NCI-H1092 treated with DMSO at 0.1 percent for 48 hours (cell line): ENCODE results near the gene FAXC.
A peak's percentile ranks its signal among the peaks of the same experiment; 100 is the strongest.

Experiments
- DNase-seq: peaks from one replicate; lab custom pipeline; 2025; lab: John Stamatoyannopoulos, UW

Gene FAXC

DNA sequence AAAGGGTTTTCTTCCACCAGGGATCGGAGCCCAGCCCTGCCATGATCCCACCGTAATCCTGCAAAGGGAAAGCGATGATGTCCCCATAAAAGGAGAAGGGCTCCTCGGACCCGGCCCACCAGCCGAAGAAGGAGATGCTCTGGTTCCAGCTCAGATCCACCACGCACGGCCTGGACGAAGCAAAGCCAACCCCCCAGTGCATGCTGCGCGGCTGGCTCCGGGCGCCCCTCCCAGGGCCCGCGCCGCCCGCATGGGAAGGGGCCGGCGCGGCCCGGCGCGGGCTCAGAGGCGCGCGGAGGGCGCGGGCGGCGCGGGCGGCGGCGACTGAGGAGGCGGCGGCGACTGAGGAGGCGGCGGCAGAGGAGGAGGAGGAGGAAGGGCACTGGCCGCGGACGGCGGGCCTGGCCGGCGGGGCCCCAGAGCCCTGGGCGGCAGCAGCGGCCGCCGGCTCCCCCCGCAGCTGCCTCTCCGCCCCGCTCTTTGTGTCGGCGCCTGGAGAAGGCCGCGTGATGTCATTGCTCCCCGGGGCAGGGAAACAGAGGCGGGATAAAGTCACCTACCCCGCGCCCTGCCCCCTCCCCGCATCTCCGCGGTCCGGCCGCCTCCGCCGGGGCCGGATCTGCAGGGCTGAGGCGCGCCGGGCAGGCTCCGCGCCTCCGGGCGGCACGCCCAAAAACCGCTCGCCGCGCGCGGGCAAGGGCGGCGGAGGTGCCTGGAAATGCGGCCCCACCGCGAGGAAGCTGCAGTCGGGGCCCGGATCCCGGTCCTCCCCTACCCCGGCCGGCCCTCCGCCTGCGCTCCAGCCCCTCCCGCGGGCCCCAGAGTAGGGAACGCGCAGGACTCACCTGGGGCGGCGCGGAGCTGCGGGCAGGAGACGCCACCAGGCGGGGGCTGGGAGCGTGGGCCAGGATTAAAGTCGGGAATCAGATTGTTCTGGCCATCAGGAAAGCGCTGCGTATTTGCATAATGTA is at the start of gene FAXC:
FAXC (minus strand) TSS at position 504 of the 971 bp plus-strand sequence; CDS start at position 202, 302 bp downstream.
- DNase-seq, result peak; percentile 62

DNA sequence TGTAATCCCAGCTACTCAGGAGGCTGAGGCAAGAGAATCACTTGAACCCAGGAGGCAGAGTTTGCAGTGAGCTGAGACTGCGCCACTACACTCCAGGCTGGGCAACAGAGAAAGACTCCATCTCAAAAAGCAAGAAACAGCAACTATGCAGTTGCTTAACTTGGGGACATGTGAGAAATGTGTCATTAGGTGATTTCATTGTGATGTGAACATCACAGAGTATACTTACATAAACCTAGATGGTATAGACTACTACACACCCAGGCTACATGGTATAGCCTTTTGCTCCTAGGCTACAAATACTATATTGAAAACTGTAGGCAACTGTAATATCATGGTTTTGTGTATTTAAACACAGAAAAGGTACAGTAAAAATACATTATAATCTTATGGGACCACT is 47.8 kb upstream of the FAXC start:
- DNase-seq, result no peak

DNA sequence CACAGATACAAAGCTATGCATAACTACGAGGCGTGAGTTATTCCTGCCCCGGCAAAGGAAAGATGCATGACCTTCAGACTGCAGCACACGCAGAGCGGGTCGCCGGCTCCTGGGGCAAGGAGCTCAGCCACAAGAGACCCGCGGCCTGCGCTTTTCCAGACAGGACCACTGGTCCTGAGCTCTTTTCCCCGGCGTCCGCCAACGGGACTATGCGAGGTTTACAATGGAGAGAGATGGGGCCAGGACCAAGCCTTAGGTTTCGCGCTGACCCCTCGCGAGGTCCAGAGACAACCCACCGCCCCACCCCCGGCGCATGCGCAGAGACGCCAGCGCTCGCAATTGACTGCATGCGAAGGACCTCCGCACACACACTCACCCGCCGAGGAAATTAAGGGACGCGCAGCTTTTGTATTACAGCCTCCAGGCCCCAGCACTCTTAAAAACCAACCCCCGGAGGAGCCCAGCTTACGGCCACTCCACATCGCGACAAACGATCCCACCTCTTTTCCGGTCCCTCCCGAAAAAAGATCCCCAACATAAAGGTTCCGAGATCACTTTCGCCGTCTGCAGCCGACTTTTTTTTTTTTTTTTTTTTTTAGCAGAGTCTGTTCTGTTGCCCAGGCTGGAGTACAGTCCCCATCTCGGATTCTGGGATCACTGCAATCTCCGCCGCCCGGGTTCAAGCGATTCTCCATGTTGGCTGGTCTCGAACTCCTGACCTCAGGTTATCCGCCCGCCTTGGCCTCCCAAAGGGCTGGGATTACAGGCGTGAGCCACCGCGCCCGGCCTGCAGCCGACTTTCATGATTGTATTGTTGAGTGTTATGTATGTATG is 44.4 kb upstream of the FAXC start, which contains the start of gene COQ3:
COQ3 (minus strand) TSS at position 498 of the 834 bp plus-strand sequence; CDS start at position 482, 16 bp downstream.
- DNase-seq, result peak; percentile 63

DNA sequence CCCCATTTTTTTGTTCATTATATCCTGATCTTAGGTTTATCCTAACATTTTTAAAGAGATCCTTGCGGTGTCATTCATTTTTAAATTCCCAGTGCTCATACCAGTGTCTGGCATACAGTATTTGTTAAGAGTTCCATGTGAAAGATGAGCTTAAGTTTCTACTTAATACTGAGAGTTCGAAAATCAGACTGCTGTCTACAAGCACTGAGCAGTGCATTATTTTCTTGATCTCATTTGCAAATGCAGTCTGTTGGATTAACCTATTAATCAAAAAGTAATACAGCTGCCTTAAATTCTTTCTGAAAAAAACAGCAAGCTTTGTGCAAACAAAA is 43.9 kb upstream of the FAXC start:
- no peak for DNase-seq

DNA sequence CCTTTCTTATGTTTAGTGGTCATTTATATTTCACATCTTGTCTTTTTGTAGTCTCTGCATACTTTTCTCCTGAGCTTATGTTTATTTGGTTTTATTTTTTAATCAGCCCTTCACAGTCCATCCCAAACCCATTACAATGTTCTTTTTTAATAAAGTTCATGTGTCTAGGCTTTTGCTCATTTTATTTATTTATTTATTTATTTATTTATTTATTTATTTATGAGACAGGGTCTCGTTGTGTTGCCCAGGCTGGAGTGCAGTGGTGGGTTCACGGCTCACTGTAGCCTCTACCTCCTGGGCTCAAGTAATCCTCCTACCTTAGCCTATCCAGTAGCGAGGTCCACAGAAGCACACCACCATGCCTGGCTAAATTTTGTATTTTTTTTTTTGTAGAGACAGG is 41.4 kb upstream of the FAXC start:
- no peak for DNase-seq

DNA sequence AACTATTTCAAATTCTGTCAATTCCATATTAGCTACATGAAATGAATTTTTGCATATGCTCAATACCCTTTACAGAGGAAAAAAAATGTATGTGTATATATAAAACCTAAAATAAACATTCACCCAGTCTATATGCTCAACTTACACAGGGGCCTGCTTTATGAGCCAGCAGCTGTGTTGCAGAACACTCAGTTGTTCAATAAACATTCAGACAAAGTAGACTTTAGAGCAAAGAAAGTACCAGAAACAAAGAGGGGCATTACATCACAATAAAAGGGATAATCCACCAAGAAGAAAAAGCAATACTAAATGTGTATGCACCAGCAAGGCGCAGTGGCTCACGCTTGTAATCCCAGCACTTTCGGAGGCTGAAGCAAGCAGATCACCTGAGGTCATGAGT is 35.0 kb upstream of the FAXC start:
- no peak for DNase-seq

DNA sequence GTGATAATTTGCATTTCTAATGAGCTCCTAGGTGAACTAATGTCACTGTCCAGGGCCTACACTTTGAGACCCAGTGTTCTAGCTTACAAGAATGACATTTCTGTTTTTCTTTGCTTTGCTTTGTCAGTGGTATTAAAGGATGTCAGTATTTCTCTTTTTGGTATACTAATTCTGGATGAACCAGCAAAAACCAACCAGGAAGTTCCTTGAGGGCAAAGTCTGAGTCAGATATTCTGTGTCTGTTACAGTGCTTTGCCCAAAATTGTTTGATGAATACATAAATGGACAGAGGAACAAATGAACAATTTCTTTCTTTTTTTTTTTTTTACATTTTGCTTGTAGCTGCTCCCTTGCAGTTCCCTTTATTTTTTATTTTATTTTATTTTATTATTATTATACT is 29.2 kb upstream of the FAXC start:
- DNase-seq, result no peak

DNA sequence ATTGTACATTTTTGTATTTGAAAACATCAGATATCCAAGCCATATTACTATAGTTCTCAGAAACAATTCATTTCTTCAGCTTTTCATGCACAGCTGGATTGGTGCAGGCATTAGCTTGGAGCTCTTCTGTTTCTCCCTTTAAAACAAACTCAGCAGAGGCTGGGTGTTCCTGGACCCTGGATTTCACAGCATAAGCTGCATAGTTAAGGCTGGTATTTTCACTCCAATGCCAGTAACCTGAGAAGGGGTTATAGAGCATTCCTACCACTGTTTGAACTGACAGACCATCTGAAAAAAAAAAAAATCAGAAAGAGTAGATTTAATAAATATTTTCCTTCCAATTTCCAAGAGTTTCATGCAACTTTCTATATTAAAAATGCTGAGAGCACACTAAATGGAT is 20.1 kb upstream of the FAXC start:
- no peak for DNase-seq

DNA sequence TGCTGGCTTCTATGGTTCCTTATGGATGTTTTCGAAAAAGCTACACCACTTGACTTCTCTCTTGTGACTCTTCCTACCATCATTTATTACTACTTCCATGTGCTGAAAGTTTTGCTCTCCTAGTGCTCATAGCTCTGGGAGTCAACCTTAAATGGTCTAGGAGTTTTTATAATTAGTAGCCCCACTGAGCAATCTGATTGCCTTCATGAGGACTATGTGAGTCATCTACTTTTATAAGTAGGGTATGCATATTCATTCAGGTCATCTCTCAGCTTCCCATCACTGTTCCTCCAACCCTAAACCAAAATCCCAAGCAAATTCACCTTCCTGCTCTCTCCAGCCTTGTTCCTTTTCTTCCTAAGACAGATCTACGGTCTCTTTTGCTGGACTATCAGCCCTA is 17.4 kb upstream of the FAXC start:
- DNase-seq, result no peak

DNA sequence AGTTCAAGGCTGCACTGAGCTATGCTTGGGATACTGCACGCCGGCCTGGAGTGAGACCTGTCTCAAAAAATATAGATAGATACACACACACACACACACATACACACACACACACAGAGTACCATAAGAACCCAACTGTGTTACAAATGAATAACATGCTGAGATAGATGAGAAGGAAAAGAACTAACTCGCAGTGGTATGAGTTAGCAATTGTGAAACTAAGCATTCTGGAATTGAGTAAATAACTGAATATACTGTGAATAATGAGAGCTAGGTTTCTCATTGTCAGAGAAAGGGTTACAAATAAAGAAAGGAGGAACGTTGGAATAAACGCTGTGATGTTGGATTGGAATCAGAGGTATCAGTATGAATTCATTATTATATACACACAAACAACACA is 14.6 kb upstream of the FAXC start:
- no peak for DNase-seq

DNA sequence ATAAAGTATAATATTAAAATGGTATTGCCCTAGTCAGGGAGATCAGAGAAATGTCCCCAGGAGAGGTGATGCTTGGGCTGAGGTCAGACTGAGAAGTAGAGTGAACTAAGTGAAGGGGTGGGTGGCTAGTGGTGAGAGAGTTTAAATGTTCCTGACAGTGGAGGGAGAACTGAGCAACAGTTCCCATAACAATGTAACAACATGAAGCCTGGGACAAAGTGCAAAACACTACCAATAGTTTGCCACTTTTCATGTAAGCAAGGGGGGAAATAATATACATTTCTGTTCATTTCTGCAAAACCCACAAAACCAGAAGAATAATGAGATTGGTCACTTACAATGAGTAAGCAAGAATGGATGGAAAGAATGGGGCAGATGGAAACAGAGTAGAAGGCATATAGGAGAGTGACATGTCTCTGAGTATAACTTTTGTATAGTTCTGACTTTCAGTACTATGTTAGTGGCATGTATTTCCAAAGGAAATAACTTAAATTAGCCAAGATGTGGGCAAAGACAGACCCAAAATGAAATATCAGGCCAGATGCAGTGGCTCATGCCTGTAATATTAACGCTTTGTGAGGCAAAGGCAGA is 13.3 kb upstream of the FAXC start:
- DNase-seq, result no peak

DNA sequence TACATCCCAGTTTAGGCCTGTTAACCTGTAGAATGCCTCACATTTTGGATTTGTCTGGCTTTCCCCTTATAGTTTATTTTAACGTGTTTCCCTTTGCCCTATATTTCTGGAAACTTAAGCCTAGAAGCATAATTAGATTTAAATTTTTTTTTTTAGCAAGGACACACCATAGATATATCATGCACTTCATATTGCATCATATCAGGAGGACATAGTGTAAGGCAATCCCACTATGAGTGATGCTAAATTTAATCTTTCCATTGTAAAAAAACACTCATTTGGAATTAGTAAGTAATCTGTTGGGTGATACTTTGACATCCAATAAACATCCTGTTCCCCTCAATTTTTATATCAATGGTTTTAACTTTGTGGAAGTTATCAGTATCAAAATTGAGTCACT is 10.3 kb upstream of the FAXC start:
- no peak for DNase-seq

DNA sequence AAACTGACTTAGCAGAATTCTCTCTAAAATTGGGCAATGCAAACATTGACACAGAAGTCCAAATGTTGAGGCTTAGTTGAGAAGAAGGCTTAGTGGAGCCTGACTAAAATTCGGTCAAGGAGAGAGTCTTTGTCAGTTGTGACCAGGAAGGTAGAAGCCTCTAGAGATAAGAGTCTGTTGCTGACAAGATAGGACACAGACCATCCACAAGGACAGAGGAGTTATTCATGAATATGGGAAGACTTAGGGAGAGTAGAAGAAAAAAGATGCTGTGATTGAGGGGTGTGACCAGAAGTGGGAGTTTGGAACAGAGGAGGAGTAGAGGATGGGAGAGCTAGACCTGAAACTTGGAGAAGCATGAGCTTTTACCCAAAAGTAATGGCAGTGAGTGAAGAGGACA is 7.2 kb upstream of the FAXC start:
- no peak for DNase-seq

DNA sequence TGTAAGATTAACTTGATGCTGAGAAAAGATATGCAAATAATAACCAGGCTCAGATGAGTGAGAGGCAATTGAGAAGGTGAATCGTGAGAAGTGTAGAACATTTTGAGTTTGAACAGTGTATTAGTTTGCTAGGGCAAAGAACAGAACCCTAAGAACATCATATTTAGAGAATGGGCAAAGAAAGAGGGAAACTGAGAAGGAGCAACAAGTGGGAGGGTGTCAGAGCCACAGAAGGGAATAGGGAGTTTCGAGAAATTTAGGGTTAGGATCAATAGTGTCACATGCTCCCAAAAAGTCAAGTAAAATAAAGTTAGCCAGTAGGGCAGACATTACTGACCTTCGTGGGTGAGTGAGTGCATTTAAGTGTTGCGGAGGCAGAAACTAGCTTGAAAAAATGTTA is 5.5 kb upstream of the FAXC start:
- DNase-seq, result no peak

DNA sequence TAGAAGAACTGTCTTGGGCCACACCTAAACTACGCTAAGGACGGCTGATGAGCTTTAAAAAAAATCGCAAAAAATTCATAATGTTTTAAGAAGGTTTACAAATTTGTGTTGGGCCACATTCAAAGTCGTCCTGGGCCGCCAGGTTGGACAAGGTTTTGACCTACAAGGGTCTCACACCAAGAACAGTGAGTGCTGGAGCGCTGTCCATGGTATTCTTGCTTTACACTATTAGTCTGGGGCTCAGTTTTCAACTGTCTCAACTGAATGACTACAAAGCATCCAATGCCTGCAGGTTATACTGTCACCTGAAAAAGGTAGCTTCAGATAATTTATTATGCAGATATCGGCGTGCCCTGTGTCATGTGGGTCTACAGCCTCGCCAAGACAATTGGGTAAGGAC is 3.7 kb upstream of the FAXC start:
- no peak for DNase-seq

DNA sequence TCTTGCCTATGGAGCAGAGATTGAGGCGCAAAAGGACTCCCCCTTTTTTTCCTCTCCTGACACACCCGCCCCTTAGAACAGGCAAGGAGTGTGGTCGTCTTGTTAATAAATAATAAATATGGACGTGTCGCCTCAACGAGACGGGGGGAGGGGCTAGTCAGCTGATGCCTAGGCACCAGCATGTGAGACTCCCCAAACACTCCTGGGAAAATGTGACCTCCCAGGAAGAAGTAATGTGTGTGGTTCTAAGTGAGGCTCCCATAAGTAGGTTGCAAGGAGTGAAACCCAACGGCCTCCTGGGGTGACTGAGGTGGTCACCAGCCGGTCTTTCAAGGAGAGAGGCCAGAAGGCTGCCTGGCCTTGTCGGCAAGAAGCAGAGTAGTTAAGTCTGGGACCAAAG is 1.1 kb upstream of the FAXC start:
- DNase-seq, result no peak

DNA sequence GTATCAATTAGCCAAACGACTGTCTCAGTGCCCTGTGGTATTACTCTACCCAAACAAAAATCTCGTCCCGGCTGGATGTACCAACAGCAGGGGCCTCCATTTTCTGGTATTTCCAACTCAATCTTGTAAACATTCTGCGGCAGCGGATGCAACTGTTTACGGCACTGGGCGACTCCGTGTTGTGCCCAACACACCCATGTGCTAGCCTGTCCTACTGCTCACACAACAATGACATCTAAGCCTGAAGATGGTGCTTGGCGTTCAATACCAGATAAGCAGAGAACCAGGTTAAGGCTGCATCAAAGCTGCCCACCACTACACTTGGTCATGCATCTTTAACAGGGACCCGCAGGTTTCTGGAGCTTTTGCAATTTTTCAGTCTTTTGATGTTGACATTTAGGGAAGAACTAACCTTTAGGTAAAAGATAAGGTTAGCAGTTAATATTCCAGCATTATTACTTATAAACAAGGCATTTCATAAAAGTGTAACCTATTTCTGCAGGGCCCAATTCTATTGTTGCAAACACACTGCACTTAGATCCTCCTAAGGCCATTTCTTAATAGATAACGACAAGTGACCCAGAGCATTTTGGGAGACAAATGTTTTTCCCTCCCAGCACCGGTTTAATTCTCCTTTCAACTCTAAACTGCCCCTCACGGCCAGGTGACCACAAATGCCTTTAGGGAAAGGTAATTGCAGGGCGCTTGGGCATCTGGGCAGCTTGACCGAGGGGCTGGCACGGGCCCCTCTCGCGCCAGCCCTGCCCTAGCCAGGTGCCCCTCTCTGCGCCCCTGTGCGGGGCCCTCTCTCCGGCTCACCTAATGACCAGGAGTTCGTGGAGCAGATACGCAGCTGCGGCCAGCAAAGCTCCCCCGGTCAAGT is 945 bp downstream of the FAXC start:
- no peak for DNase-seq

DNA sequence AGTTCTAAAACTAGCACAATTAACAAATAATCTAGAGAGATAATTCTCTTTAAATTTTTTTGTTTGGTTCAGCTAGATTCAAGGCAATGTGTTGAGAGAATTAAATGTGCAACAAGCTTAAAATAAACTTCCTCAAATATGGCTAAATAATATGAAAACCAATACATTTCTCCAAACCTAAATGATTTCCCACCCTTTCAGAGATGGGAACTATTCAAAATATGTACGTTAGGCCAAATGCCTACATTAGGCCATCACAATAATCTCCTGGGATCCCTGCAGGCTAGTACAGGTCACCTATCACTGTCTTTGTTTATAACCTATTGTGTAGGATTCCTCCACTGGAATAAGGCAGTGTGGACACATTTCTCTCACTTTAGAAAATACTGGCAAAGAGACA is 1.7 kb downstream of the FAXC start:
- DNase-seq, result no peak

DNA sequence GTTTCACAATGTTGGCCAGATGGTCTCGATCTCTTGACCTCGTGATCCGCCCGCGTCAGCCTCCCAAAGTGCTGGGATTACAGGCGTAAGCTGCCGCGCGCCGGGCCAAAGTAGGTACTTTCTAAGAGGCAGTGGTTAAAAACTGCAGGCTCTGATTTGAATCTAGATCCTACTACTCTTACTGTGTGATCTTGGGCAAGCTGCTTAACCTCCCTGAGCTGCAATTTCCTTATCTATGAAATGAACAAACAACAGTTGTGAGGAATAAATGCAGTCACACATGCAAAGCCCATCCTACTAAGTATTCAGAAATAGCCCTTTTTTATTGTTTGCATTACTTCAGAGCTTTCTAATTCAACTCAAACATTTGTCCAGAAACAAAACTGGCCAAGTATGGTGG is 2.9 kb downstream of the FAXC start:
- DNase-seq, result no peak

DNA sequence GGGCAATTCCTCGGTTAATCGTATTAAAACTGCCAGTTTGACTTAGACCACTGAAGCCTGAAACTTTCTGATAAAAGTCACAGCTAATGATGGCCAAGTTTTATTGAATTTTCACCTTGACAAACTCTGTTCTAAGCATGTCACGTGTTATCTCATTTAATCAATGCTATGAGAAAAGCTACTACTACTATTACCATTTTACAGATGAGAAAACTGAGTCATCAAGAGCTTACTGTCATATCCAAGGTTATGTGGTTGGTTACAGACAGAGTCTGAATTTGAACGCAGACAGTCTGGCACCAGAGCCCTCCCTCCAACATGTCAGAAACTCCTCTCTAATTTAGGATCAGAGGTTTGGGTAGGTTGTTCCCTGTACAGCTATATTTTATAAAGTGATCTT is 4.3 kb downstream of the FAXC start:
- no peak for DNase-seq

DNA sequence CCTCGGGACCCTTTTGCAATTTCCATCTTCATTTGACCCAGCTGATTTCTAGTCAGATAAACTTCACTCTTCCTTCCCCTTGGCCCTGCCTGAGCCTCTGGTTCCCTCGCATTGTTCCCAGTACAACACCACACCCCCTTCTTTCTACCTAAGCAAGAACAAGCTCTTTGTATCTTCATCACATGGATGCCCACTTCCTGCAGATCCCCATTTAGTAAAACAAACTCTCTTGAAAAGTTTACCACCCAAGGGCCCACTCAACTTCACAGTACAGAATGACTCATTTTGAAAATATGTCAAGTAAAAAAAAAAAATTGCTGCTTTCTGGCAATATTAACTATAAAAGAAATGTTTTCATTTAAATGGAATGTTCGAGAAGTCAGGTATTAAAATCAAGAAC is 5.2 kb downstream of the FAXC start:
- no peak for DNase-seq
